ENCODE measurements around the gene HMGN1.
A peak's percentile ranks its signal among the peaks of the same experiment; 100 is the strongest.

The HMGN1 gene

GRCh38 chr21:39312112-39313041, 36.5 kb downstream of the HMGN1 start:
- Histone ChIP-seq H3K4me2 (ENCODE audit: insufficient read depth, low read length) (peak overlapping the region; percentile 74), H3K36me3 (ENCODE audit: insufficient read depth, low read length) (peaks cover 40% of the 10 kb centered on the region), H3K79me2 (ENCODE audit: insufficient read depth, low read length) (peaks cover 67% of the 10 kb centered on the region), H4K20me1 (ENCODE audit: insufficient read depth, low read length) (peaks cover 39% of the 10 kb centered on the region), H3K27me3 (ENCODE audit: insufficient read depth, low read length, poor library complexity) (no peaks in the 10 kb centered on the region), H2AFZ (ENCODE audit: low read depth, low read length) (no peak overlapping the region), H3K27ac (ENCODE audit: low read length) (peak overlapping the region; percentile 97; the same call in 1 of the 2 replicates), H3K9ac (ENCODE audit: low read depth, low read length) (peak overlapping the region; percentile 95), H3K4me1 (ENCODE audit: insufficient read depth, low read length) (peaks cover 21% of the 10 kb centered on the region), H3K9me3 (ENCODE audit: insufficient read depth, low read length, severe bottlenecking) (no peaks in the 10 kb centered on the region), H3K4me3 (ENCODE audit: low read depth in 1 of 2, low read length in 2 of 2) (peak overlapping the region; percentile 56 to 61; a peak in 3 of 4 replicates)
- ATAC-seq (ENCODE audit: insufficient read depth, low read depth) (peak; percentile 86), DNase-seq (peak; percentile 95)
- TF ChIP-seq EZH2 (IDR thresholded peaks at IDR 0.05; ENCODE audit: borderline replicate concordance, low read depth, low read length, severe bottlenecking) = no peak
- no peak for TF ChIP-seq CTCF (IDR thresholded peaks at IDR 0.05; ENCODE audit: borderline replicate concordance, extremely low read depth, low read length, poor library complexity, severe bottlenecking)

DNA sequence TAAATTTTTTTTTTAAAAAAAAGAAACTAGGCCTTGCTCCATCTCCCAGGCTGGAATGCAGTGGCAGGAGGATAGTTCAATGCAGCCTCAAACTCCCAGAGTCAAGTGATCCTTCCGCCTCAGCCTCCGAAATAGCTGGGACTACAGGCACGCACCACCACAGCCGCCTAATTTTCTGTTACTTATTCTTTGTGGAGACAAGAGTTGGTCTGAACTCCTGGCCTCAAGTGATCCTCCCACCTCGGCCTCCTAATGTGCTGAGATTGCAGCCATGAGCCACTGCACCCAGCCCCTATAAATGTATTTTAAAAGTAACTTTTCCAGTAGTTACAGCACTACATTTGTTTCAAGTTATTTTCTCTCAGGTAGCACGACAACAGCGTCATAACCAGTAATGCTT, 37.7 kb downstream of the HMGN1 start:
- H3K9ac ChIP-seq (ENCODE audit: low read depth, low read length) = no peak overlapping the region
- H3K4me3 ChIP-seq (ENCODE audit: low read depth in 1 of 2, low read length in 2 of 2) = no peak overlapping the region

GRCh38 chr21:39307466-39307865, 41.4 kb downstream of the HMGN1 start:
- H3K4me1 ChIP-seq (ENCODE audit: insufficient read depth, low read length) = peaks cover 12% of the 10 kb centered on the region
- no peak overlapping the region for H3K27ac ChIP-seq (ENCODE audit: low read length)
- H3K9ac ChIP-seq (ENCODE audit: low read depth, low read length) = no peak overlapping the region
- no peak overlapping the region for H3K4me2 ChIP-seq (ENCODE audit: insufficient read depth, low read length)
- H3K9me3 ChIP-seq (ENCODE audit: insufficient read depth, low read length, severe bottlenecking) = no peaks in the 10 kb centered on the region
- no peak for DNase-seq
- no peaks in the 10 kb centered on the region for H3K27me3 ChIP-seq (ENCODE audit: insufficient read depth, low read length, poor library complexity)
- TF ChIP-seq EZH2 (IDR thresholded peaks at IDR 0.05; ENCODE audit: borderline replicate concordance, low read depth, low read length, severe bottlenecking) = no peak
- TF ChIP-seq CTCF (IDR thresholded peaks at IDR 0.05; ENCODE audit: borderline replicate concordance, extremely low read depth, low read length, poor library complexity, severe bottlenecking) = no peak
- peaks cover 87% of the 10 kb centered on the region for H3K79me2 ChIP-seq (ENCODE audit: insufficient read depth, low read length)
- peaks cover 39% of the 10 kb centered on the region for H4K20me1 ChIP-seq (ENCODE audit: insufficient read depth, low read length)
- ATAC-seq (ENCODE audit: insufficient read depth, low read depth) = no peak
- H3K36me3 ChIP-seq (ENCODE audit: insufficient read depth, low read length) = peaks cover 74% of the 10 kb centered on the region
- H3K4me3 ChIP-seq (ENCODE audit: low read depth in 1 of 2, low read length in 2 of 2) = no peak overlapping the region
- H2AFZ ChIP-seq (ENCODE audit: low read depth, low read length) = no peak overlapping the region

More for the DNA sequence above, 37.7 kb downstream of the HMGN1 start:
- Histone ChIP-seq H3K27ac (ENCODE audit: low read length) (no peak overlapping the region), H3K36me3 (ENCODE audit: insufficient read depth, low read length) (peaks cover 41% of the 10 kb centered on the region), H3K4me1 (ENCODE audit: insufficient read depth, low read length) (peaks cover 21% of the 10 kb centered on the region), H3K4me2 (ENCODE audit: insufficient read depth, low read length) (peak overlapping the region; percentile 74; the same call in 1 of the 2 replicates), H3K79me2 (ENCODE audit: insufficient read depth, low read length) (peaks cover 78% of the 10 kb centered on the region), H3K9me3 (ENCODE audit: insufficient read depth, low read length, severe bottlenecking) (no peaks in the 10 kb centered on the region), H4K20me1 (ENCODE audit: insufficient read depth, low read length) (peaks cover 39% of the 10 kb centered on the region), H2AFZ (ENCODE audit: low read depth, low read length) (no peak overlapping the region), H3K27me3 (ENCODE audit: insufficient read depth, low read length, poor library complexity) (no peaks in the 10 kb centered on the region)
- ATAC-seq (ENCODE audit: insufficient read depth, low read depth) (no peak), DNase-seq (no peak)
- no peak for TF ChIP-seq CTCF (IDR thresholded peaks at IDR 0.05; ENCODE audit: borderline replicate concordance, extremely low read depth, low read length, poor library complexity, severe bottlenecking)
- no peak for TF ChIP-seq EZH2 (IDR thresholded peaks at IDR 0.05; ENCODE audit: borderline replicate concordance, low read depth, low read length, severe bottlenecking)

All from DND-41 (cell line).